ENCODE data around the gene ALOX12. TPM values are rescaled to one million over a fixed set of nuclear protein-coding genes. Genes with fewer than 3 reads are reported as not detected.

Gene ALOX12
- total RNA-seq, 6 experiments from 2014 or later: not detected

- no peak overlapping the region for H3K4me3 Mint-ChIP-seq
- H3K36me3 Mint-ChIP-seq (ENCODE audit: low read depth): no peaks in the 10 kb centered on the region
- no peak overlapping the region for H3K27ac Mint-ChIP-seq
- TF ChIP-seq, protein P1, sequence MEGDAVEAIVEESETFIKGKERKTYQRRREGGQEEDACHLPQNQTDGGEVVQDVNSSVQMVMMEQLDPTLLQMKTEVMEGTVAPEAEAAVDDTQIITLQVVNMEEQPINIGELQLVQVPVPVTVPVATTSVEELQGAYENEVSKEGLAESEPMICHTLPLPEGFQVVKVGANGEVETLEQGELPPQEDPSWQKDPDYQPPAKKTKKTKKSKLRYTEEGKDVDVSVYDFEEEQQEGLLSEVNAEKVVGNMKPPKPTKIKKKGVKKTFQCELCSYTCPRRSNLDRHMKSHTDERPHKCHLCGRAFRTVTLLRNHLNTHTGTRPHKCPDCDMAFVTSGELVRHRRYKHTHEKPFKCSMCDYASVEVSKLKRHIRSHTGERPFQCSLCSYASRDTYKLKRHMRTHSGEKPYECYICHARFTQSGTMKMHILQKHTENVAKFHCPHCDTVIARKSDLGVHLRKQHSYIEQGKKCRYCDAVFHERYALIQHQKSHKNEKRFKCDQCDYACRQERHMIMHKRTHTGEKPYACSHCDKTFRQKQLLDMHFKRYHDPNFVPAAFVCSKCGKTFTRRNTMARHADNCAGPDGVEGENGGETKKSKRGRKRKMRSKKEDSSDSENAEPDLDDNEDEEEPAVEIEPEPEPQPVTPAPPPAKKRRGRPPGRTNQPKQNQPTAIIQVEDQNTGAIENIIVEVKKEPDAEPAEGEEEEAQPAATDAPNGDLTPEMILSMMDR (IDR thresholded peaks at IDR 0.05): no peak
- DNase-seq: no peak
- peaks cover 18% of the 10 kb centered on the region for H3K27me3 Mint-ChIP-seq (ENCODE audit: insufficient read depth)
- H3K9me3 Mint-ChIP-seq: no peaks in the 10 kb centered on the region
- H3K4me1 Mint-ChIP-seq (ENCODE audit: low read depth): peaks cover 4% of the 10 kb centered on the region; the same call in 1 of the 2 replicates
Observed at GRCh38 chr17:7029659-7030058, 33.8 kb downstream of the ALOX12 start.

- Mint-ChIP-seq H3K27ac (peak overlapping the region; percentile 91), H3K4me3 (peak overlapping the region; percentile 94), H3K4me1 (ENCODE audit: low read depth) (peaks cover 12% of the 10 kb centered on the region), H3K27me3 (ENCODE audit: insufficient read depth) (peaks cover 6% of the 10 kb centered on the region), H3K36me3 (ENCODE audit: low read depth) (no peaks in the 10 kb centered on the region), H3K9me3 (no peaks in the 10 kb centered on the region)
- TF ChIP-seq, protein P1 (IDR thresholded peaks at IDR 0.05): no peak
- no peak for DNase-seq
Observed at GRCh38 chr17:7034955-7035590, 39.2 kb downstream of the ALOX12 start.

GRCh38 chr17:7035591-7036368 is 39.9 kb downstream of the ALOX12 start, which contains the start of gene SLC16A13:
Gene SLC16A13, plus strand, starts transcription at chr17:7036015. Its CDS starts 368 bp downstream, at chr17:7036383.
- no peaks in the 10 kb centered on the region for H3K9me3 Mint-ChIP-seq
- H3K4me3 Mint-ChIP-seq: peak within 1 kb of the TSS; percentile 94
- peaks cover 3% of the 10 kb centered on the region for H3K27me3 Mint-ChIP-seq (ENCODE audit: insufficient read depth)
- peaks cover 12% of the 10 kb centered on the region for H3K4me1 Mint-ChIP-seq (ENCODE audit: low read depth)
- peak within 1 kb of the TSS; percentile 91 for H3K27ac Mint-ChIP-seq
- TF ChIP-seq, protein P1 (IDR thresholded peaks at IDR 0.05): no peak
- no peaks in the 10 kb centered on the region for H3K36me3 Mint-ChIP-seq (ENCODE audit: low read depth)
- DNase-seq: peak; percentile 95

DNA sequence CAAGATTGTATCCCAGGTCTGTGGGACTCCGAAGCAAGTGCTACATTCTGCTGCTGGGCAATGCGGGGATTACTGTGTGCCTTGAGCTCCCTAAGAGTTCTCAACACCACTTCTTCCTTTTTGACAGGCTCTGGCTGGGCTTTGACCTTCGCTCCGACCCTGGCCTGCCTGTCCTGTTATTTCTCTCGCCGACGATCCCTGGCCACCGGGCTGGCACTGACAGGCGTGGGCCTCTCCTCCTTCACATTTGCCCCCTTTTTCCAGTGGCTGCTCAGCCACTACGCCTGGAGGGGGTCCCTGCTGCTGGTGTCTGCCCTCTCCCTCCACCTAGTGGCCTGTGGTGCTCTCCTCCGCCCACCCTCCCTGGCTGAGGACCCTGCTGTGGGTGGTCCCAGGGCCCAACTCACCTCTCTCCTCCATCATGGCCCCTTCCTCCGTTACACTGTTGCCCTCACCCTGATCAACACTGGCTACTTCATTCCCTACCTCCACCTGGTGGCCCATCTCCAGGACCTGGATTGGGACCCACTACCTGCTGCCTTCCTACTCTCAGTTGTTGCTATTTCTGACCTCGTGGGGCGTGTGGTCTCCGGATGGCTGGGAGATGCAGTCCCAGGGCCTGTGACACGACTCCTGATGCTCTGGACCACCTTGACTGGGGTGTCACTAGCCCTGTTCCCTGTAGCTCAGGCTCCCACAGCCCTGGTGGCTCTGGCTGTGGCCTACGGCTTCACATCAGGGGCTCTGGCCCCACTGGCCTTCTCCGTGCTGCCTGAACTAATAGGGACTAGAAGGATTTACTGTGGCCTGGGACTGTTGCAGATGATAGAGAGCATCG is 42.4 kb downstream of the ALOX12 start:
- DNase-seq: no peak
- Mint-ChIP-seq H3K4me1 (ENCODE audit: low read depth) (peaks cover 8% of the 10 kb centered on the region), H3K4me3 (no peak overlapping the region), H3K27ac (no peak overlapping the region), H3K9me3 (no peaks in the 10 kb centered on the region), H3K36me3 (ENCODE audit: low read depth) (no peaks in the 10 kb centered on the region), H3K27me3 (ENCODE audit: insufficient read depth) (peaks cover 9% of the 10 kb centered on the region)
- TF ChIP-seq, protein P1 (IDR thresholded peaks at IDR 0.05): no peak; the same call in 1 of the 2 replicates

GRCh38 chr17:7039832-7040231 is 44.0 kb downstream of the ALOX12 start:
- Mint-ChIP-seq H3K27ac (no peak overlapping the region), H3K4me3 (no peak overlapping the region), H3K36me3 (ENCODE audit: low read depth) (no peaks in the 10 kb centered on the region), H3K9me3 (no peaks in the 10 kb centered on the region), H3K27me3 (ENCODE audit: insufficient read depth) (peaks cover 10% of the 10 kb centered on the region), H3K4me1 (ENCODE audit: low read depth) (peaks cover 8% of the 10 kb centered on the region)
- TF ChIP-seq, protein P1 (IDR thresholded peaks at IDR 0.05): no peak
- no peak for DNase-seq

All from HFFc6 (cell line).